Activated CD8-positive, alpha-beta memory T cell treated with anti-CD3 and anti-CD28 coated beads for 4 hours (primary cell): Measurements from ENCODE around the gene C11orf52.

Experiments
- DNase-seq, 2 donors: peaks; one replicate each; pipeline ENCODE4 v3.0.0-alpha.2; 2020; ENCODE audit warnings: low read depth in 2 of 2

The C11orf52 gene

GRCh38 chr11:111938687-111939160, 20.0 kb downstream of the C11orf52 start:
- DNase-seq, result no peak

GRCh38 chr11:111939836-111940604, 21.3 kb downstream of the C11orf52 start:
- DNase-seq, result no peak

- no peak for DNase-seq
Measured at GRCh38 chr11:111941963-111942362, 23.2 kb downstream of the C11orf52 start.

GRCh38 chr11:111942829-111943228, 24.1 kb downstream of the C11orf52 start:
- DNase-seq, result no peak

- no peak for DNase-seq
Measured at GRCh38 chr11:111944139-111944538, 25.4 kb downstream of the C11orf52 start.

GRCh38 chr11:111944651-111945051, 25.9 kb downstream of the C11orf52 start:
- DNase-seq, result no peak

GRCh38 chr11:111945198-111945597, 26.5 kb downstream of the C11orf52 start:
- DNase-seq, result no peak

- DNase-seq, result no peak
Measured at GRCh38 chr11:111946499-111946898, 27.8 kb downstream of the C11orf52 start.

GRCh38 chr11:111947143-111947542, 28.4 kb downstream of the C11orf52 start:
- DNase-seq, result no peak

- DNase-seq, result no peak
Measured at GRCh38 chr11:111949519-111950426, 31.1 kb downstream of the C11orf52 start.

- no peak for DNase-seq
Measured at GRCh38 chr11:111951565-111951964, 32.9 kb downstream of the C11orf52 start.

GRCh38 chr11:111954154-111954553, 35.4 kb downstream of the C11orf52 start:
- no peak for DNase-seq

- no peak for DNase-seq
Measured at GRCh38 chr11:111957663-111958444, 39.1 kb downstream of the C11orf52 start.

- DNase-seq, result no peak
Measured at GRCh38 chr11:111960916-111961315, 42.2 kb downstream of the C11orf52 start.

GRCh38 chr11:111961389-111962300, 42.9 kb downstream of the C11orf52 start:
- DNase-seq, result no peak

GRCh38 chr11:111963931-111964340, 45.2 kb downstream of the C11orf52 start:
- no peak for DNase-seq

GRCh38 chr11:111966678-111967077, 48.0 kb downstream of the C11orf52 start:
- no peak for DNase-seq

- DNase-seq, result no peak
Measured at GRCh38 chr11:111967649-111968048, 48.9 kb downstream of the C11orf52 start.

- DNase-seq, result no peak
Measured at GRCh38 chr11:111969344-111969743, 50.6 kb downstream of the C11orf52 start.

GRCh38 chr11:111974446-111974845, 55.7 kb downstream of the C11orf52 start:
- no peak for DNase-seq
